Neural progenitor cell (in vitro differentiated cells): Measurements from ENCODE around the gene BACE2.

Source experiments
- CTCF ChIP-seq: fragments of 200-600 bp; sonication (generic); IDR thresholded peaks from 2 replicates; pipeline ENCODE4 v1.5.1; 2017; ENCODE audit warnings: antibody characterized with exemption, mild to moderate bottlenecking
- EZH2phosphoT487 ChIP-seq: fragments of 200-600 bp; sonication (generic); IDR thresholded peaks from 2 replicates; pipeline ENCODE4 v1.6.1; 2017; ENCODE audit warnings: antibody characterized with exemption

- TF ChIP-seq CTCF (no peak), EZH2phosphoT487 (no peak)
These were observed 158.6 kb downstream of the BACE2 start for GRCh38 chr21:41326414-41327080.
